ENCODE measurements around the gene TOMM70. TPM values are rescaled to one million over a fixed set of nuclear protein-coding genes. Genes with fewer than 3 reads are reported as not detected.
"Not testable (repeated sequence)": the region's sequence is repeated elsewhere in the genome, so short reads cannot be mapped to it uniquely, and the experiment has no call there.

Gene TOMM70
- total and polyA plus RNA-seq, 8 donors, result 12.9 to 95.6 (median 24.3) TPM

DNA sequence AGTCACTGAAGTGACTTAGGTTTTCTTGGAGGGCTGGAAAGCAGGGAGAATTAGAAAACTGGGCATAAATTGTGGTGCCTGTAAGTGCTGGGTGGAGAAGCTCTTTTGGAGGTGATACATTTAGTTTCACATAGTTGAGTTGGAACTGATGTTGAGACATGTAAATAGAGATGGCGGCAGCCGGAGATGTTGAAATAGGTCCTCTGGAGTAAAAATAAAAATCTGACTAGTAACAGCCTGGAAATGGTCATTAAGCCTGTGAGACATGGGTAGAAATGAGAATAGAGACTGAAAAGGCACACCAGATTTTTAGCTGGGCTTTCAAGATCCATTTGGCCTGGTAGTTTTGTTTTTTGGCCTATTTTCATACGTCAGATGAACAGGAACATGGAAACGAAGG lies 69.2 kb downstream of the TOMM70 start:
- peaks cover 4 to 22% (median 16%) of the 10 kb centered on the region in 4 donors for H3K4me1 ChIP-seq
- H3K4me3 ChIP-seq, result no peak overlapping the region
- H3K9me3 ChIP-seq, result no peaks in the 10 kb centered on the region
- TF ChIP-seq EP300 (IDR thresholded peaks at IDR 0.05) (no peak), POLR2AphosphoS5 (IDR thresholded peaks at IDR 0.05) (no peak), POLR2A (IDR thresholded peaks at IDR 0.05) (no peak)
- TF ChIP-seq, protein P1, sequence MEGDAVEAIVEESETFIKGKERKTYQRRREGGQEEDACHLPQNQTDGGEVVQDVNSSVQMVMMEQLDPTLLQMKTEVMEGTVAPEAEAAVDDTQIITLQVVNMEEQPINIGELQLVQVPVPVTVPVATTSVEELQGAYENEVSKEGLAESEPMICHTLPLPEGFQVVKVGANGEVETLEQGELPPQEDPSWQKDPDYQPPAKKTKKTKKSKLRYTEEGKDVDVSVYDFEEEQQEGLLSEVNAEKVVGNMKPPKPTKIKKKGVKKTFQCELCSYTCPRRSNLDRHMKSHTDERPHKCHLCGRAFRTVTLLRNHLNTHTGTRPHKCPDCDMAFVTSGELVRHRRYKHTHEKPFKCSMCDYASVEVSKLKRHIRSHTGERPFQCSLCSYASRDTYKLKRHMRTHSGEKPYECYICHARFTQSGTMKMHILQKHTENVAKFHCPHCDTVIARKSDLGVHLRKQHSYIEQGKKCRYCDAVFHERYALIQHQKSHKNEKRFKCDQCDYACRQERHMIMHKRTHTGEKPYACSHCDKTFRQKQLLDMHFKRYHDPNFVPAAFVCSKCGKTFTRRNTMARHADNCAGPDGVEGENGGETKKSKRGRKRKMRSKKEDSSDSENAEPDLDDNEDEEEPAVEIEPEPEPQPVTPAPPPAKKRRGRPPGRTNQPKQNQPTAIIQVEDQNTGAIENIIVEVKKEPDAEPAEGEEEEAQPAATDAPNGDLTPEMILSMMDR (IDR thresholded peaks at IDR 0.05), result no peak
- intact Hi-C loops (cut with DNase I; ENCODE audit: low total_unique reads), result no loop called here
- DNase-seq, result no peak
- H3K27ac ChIP-seq, result no peak overlapping the region
- WGBS, 5 donors, result 88 to 100% (median 89%) methylated on average over 4 of the region's 4 CpGs
- no peaks in the 10 kb centered on the region for H3K27me3 ChIP-seq
- peaks cover 0 to 7% (median 0%) of the 10 kb centered on the region in 4 donors for H3K36me3 ChIP-seq

DNA sequence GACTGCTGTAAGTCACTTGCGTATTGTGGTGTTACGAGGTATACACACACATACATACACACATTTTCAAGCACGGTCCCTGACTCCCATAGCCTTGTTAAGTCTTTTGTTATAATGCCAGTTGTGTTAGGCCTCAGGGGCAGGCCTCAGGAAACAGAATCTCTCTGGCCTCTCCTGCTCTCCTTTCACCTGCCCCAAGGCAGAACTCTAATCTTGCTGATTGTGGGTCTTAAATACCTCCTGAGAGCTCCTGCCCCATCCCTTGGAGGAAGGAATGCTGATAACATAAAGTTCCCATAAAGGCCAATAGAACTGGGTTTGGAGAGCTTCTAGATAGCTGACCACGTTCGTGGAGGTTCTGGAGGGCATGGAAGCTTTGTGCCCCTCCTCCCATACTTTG lies 70.2 kb downstream of the TOMM70 start:
- intact Hi-C loops (cut with DNase I; ENCODE audit: low total_unique reads), result no loop called here
- no peaks in the 10 kb centered on the region for H3K27me3 ChIP-seq
- 78 to 90% (median 88%) methylated on average over 5 of the region's 5 CpGs for WGBS, 5 donors
- DNase-seq, result no peak
- H3K4me1 ChIP-seq, result peaks cover 4 to 16% (median 12%) of the 10 kb centered on the region in 4 donors
- TF ChIP-seq, protein P1 (IDR thresholded peaks at IDR 0.05), result no peak
- no peak for TF ChIP-seq POLR2AphosphoS5 (IDR thresholded peaks at IDR 0.05)
- no peak for TF ChIP-seq EP300 (IDR thresholded peaks at IDR 0.05)
- TF ChIP-seq POLR2A (IDR thresholded peaks at IDR 0.05), result no peak
- H3K9me3 ChIP-seq, result no peaks in the 10 kb centered on the region
- H3K27ac ChIP-seq, result no peak overlapping the region
- H3K4me3 ChIP-seq, result no peak overlapping the region
- peaks cover 0 to 17% (median under 1%) of the 10 kb centered on the region in 4 donors for H3K36me3 ChIP-seq

DNA sequence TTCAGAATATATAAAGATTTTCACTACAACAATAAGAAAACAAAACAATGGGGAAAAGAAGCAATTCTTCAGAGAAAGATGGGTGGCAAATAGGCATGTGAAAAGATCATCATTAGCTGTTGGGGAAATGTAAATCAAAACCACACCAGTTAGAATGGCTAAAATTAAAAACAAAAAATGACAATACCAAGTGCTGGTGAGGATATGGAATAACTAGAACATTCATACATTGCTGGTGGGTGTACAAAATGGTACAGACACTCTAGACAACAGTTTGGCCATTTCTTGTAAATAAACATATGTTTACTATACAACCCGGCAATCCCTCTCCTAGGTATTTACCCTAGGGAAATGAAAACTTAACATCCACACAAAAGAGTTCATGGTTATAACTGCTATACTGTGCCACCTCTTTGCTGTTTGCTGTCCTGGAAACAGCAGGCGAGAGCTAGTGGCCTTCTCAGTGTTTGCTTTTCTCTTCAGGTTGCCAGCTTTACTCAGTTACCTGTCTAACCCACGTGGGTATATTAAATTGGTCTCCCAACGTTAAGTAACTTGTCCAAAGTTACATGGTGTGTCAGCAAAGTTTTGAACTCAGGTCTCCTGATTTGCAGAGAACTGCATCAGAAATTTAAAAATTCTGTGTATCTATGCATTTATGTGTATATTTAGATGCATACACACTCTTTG lies 70.9 kb downstream of the TOMM70 start:
- Histone ChIP-seq H3K9me3 (no peaks in the 10 kb centered on the region), H3K27me3 (no peaks in the 10 kb centered on the region), H3K27ac (no peak overlapping the region), H3K4me1 (peaks cover 1 to 10% (median 6%) of the 10 kb centered on the region in 4 donors), H3K4me3 (no peak overlapping the region), H3K36me3 (peaks cover 0 to 23% (median 3%) of the 10 kb centered on the region in 4 donors)
- intact Hi-C loops (cut with DNase I; ENCODE audit: low total_unique reads), result no loop called here
- WGBS, 5 donors, result 34 to 59% (median 47%) methylated on average over 4 of the region's 4 CpGs
- DNase-seq, result peak in 1 of 2 donors; percentile 14
- TF ChIP-seq POLR2AphosphoS5 (IDR thresholded peaks at IDR 0.05), result no peak
- TF ChIP-seq, protein P1 (IDR thresholded peaks at IDR 0.05), result no peak
- TF ChIP-seq POLR2A (IDR thresholded peaks at IDR 0.05), result no peak
- TF ChIP-seq EP300 (IDR thresholded peaks at IDR 0.05), result no peak

DNA sequence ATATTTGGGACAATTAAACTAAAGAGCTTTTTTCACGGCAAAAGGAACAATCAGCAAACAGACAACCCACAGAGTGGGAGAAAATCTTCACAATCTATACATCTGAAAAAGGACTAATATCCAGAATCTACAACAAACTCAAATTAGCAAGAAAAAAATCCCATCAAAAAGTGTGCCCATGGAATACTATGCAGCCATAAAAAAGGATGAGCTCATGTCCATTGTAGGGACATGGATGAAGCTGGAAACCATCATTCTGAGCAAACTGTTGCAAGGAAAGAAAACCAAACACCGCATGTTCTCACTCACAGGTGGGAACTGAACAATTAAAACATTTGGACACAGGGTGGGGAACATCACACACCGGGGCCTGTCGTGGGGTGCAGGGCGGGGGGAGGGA lies 73.5 kb downstream of the TOMM70 start:
- peaks cover 0 to 25% (median 17%) of the 10 kb centered on the region in 4 donors for H3K36me3 ChIP-seq
- H3K4me3 ChIP-seq; H3K27me3 ChIP-seq; DNase-seq; H3K9me3 ChIP-seq; H3K4me1 ChIP-seq; intact Hi-C loops (cut with DNase I; ENCODE audit: low total_unique reads); H3K27ac ChIP-seq: not testable (repeated sequence)
- 97 to 98% (median 97%) methylated on average over 5 of the region's 5 CpGs for WGBS, 5 donors

DNA sequence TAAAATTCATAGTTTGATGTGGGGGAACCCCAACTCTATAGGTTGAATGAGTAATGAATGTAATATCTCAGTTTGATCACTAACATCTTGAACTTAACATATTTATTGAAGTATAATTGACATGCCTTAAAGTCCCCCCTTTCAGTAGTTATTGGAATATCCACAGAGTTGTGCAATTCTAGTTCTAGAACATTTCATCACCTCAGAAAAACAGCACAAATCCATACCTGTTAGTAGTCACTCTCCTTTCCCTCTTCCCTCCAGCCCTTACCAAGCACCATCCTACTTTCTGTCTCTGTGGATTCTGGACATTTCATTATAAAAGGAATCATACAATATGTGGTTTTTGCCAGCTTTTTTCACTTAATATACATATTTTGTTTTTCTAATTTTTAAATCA lies 75.1 kb downstream of the TOMM70 start:
- H3K4me1 ChIP-seq, result no peaks in the 10 kb centered on the region
- intact Hi-C loops (cut with DNase I; ENCODE audit: low total_unique reads), result no loop called here
- H3K36me3 ChIP-seq, result peaks cover 0 to 38% (median 30%) of the 10 kb centered on the region in 4 donors
- no peak overlapping the region for H3K27ac ChIP-seq
- no peak for DNase-seq
- H3K27me3 ChIP-seq, result no peaks in the 10 kb centered on the region
- no peak overlapping the region for H3K4me3 ChIP-seq
- no peaks in the 10 kb centered on the region for H3K9me3 ChIP-seq
- no peak for TF ChIP-seq POLR2AphosphoS5 (IDR thresholded peaks at IDR 0.05)
- no peak for TF ChIP-seq POLR2A (IDR thresholded peaks at IDR 0.05)
- TF ChIP-seq EP300 (IDR thresholded peaks at IDR 0.05), result no peak
- TF ChIP-seq, protein P1 (IDR thresholded peaks at IDR 0.05), result no peak
